Chondrocyte (in vitro differentiated cells): ENCODE data around the gene FRMD4A. TPM values are rescaled to one million over a fixed set of nuclear protein-coding genes. Genes with fewer than 3 reads are reported as not detected.

ENCODE experiments used
- DNase-seq: peaks from one replicate; pipeline ENCODE4 v3.0.0; 2021; ENCODE audit warnings: mixed read lengths, low spot score
- H3K27ac Mint-ChIP-seq: one replicate; pipeline ENCODE4 v1.8.0; 2021; ENCODE audit warnings: mild to moderate bottlenecking, moderate library complexity, mixed read lengths; ENCODE audit not compliant: unreplicated experiment
- H3K27me3 Mint-ChIP-seq: 2 replicates; pipeline ENCODE4 v1.8.0; 2021; ENCODE audit warnings: low read depth, mixed read lengths
- H3K36me3 Mint-ChIP-seq: 2 replicates; pipeline ENCODE4 v1.8.0; 2021; ENCODE audit warnings: low read depth, mixed read lengths
- H3K4me1 Mint-ChIP-seq: 2 replicates; pipeline ENCODE4 v1.8.0; 2021; ENCODE audit warnings: low read depth, mild to moderate bottlenecking, mixed read lengths
- H3K4me3 Mint-ChIP-seq: one replicate; pipeline ENCODE4 v1.8.0; 2021; ENCODE audit warnings: mild to moderate bottlenecking, moderate library complexity, mixed read lengths; ENCODE audit not compliant: unreplicated experiment
- H3K9me3 Mint-ChIP-seq: 2 replicates; pipeline ENCODE4 v1.8.0; 2021; ENCODE audit warnings: low read depth, mixed read lengths
- total RNA-seq: library from RNA; stranded (reverse); gene quantifications from 3 replicates; pipeline ENCODE4 v1.2.1, GENCODE V29; 2021
- TF ChIP-seq, protein P1 (sequence below): fragments of 200-600 bp; sonication (generic); IDR thresholded peaks from 2 replicates; pipeline ENCODE4 v1.5.0; 2021; ENCODE audit warnings: antibody characterized with exemption, mild to moderate bottlenecking, moderate library complexity

Gene FRMD4A
- total RNA-seq, 1 donor from 2014 or later, result 129 TPM

DNA sequence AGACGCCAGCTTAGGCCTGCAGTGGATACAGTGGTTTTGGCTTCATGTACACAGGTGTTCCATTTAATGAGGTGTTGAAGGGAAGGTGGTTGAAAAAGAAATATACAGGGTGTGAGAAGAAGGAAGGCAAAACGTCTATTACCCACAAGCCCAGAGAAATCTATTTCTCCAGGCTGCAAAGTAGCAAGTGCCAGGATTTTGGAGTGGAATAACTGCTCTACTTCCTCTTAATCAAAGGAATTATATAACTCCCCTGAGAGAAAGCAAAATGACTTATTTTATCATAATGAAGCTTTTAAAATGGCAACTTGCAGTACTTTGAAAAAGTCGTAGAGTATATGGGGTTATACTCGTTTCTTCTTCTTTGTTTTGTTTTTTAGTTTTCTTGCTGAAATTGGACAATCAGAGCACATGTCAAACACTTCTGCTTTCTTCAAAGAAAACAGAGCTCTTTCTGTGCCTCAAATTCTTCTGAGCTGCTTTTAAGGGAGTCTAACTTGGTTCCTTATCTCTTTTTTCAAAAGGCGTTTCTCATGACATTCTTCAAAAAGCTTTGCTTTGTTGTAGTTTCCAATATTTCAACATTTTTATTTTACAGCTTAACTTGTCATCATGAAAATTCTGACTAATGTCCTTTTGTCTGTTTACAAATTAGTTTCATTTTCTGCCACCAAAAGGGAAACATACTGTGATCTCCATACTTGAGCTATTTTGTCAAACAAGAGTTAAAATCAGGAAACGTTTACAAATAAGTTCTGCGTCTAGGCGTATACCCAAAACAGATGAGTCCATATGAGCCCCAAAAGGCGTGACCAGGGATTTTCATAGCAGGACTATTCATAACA is 289.7 kb downstream of the FRMD4A start:
- H3K27ac Mint-ChIP-seq, result peak overlapping the region; percentile 46
- TF ChIP-seq, protein P1, sequence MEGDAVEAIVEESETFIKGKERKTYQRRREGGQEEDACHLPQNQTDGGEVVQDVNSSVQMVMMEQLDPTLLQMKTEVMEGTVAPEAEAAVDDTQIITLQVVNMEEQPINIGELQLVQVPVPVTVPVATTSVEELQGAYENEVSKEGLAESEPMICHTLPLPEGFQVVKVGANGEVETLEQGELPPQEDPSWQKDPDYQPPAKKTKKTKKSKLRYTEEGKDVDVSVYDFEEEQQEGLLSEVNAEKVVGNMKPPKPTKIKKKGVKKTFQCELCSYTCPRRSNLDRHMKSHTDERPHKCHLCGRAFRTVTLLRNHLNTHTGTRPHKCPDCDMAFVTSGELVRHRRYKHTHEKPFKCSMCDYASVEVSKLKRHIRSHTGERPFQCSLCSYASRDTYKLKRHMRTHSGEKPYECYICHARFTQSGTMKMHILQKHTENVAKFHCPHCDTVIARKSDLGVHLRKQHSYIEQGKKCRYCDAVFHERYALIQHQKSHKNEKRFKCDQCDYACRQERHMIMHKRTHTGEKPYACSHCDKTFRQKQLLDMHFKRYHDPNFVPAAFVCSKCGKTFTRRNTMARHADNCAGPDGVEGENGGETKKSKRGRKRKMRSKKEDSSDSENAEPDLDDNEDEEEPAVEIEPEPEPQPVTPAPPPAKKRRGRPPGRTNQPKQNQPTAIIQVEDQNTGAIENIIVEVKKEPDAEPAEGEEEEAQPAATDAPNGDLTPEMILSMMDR, result no peak
- no peak for DNase-seq
- no peaks in the 10 kb centered on the region for H3K27me3 Mint-ChIP-seq
- H3K4me1 Mint-ChIP-seq, result peaks cover 30% of the 10 kb centered on the region
- H3K9me3 Mint-ChIP-seq, result no peaks in the 10 kb centered on the region
- no peak overlapping the region for H3K4me3 Mint-ChIP-seq
- no peaks in the 10 kb centered on the region for H3K36me3 Mint-ChIP-seq

DNA sequence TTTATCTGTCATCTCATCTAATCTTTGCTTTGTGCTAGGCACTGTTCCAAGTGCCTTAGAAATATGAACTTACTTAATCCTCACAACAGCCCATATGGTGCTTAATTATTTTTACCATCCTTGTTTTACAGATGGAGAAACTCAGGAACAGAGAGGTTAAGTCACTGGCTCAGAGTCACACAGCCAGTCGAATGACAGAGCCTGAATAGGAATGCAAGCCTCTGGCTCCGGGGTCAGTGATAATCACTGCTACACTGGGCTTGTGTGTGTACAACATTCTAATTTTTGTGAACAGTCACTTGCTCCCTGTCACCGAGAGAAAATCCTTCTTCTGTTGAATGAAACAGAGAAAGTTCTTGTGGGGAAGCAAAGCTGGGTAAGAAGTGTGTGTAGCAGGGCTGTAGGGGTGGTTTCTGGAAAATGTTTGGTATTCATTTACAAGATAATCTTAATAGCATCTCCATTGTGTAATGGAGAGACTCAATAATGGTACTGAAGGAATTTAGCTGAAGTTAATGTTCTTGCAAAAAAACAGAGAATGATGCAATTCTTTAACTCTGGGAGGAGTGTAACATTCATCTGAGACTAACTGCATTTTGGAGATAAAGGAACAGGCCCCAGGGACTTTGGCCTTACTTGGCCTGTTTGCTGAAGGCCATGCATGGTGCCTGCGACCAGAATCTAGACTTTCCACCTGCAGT is 290.6 kb downstream of the FRMD4A start:
- Mint-ChIP-seq H3K4me3 (no peak overlapping the region), H3K9me3 (no peaks in the 10 kb centered on the region), H3K27me3 (no peaks in the 10 kb centered on the region), H3K4me1 (peaks cover 34% of the 10 kb centered on the region), H3K36me3 (no peaks in the 10 kb centered on the region), H3K27ac (peak overlapping the region; percentile 46)
- TF ChIP-seq, protein P1, result no peak
- DNase-seq, result no peak

DNA sequence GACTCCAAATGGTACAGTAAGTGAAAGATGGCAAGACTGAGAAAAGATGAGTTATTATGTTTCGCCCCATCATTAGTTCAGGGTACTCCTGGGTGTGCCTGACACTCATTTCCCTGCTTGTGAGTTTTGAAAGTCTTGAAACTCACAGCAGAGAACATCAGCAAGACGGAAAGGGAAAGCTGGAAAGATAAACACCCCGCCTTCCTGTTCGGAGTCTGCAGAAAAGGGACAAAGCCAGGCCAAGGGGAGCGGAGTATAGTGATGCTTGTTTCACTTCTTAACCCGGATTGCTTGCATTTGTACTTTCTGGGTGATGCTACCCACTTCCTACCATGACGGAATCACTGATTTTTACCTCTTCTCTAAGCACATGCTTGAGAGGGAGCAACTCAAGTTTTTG is 294.5 kb downstream of the FRMD4A start:
- Mint-ChIP-seq H3K27ac (no peak overlapping the region), H3K4me1 (peaks cover 23% of the 10 kb centered on the region), H3K27me3 (no peaks in the 10 kb centered on the region), H3K4me3 (no peak overlapping the region), H3K36me3 (no peaks in the 10 kb centered on the region), H3K9me3 (no peaks in the 10 kb centered on the region)
- TF ChIP-seq, protein P1, result no peak
- DNase-seq, result no peak

DNA sequence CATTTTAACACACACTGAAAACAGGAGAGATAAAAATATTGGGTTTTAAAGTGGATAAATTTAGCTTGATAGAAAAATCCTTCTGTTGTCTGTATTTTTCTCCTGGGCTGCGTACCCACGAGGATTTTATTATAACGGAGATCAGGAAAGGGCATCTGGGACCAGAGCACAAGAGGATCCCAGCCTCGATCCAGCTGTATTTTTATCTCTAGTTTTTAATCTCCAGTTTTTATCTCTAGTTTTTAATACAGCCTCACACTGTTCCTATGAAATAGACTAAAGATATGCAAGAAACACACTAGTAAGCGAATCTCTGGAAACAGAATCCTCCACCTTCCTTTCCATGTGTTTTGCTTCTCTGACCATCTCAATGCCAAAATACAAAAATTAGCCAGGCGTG is 295.2 kb downstream of the FRMD4A start:
- H3K4me3 Mint-ChIP-seq, result no peak overlapping the region
- no peak overlapping the region for H3K27ac Mint-ChIP-seq
- H3K27me3 Mint-ChIP-seq, result no peaks in the 10 kb centered on the region
- H3K36me3 Mint-ChIP-seq, result no peaks in the 10 kb centered on the region
- H3K9me3 Mint-ChIP-seq, result no peaks in the 10 kb centered on the region
- no peak for DNase-seq
- peaks cover 16% of the 10 kb centered on the region for H3K4me1 Mint-ChIP-seq
- TF ChIP-seq, protein P1, result no peak

DNA sequence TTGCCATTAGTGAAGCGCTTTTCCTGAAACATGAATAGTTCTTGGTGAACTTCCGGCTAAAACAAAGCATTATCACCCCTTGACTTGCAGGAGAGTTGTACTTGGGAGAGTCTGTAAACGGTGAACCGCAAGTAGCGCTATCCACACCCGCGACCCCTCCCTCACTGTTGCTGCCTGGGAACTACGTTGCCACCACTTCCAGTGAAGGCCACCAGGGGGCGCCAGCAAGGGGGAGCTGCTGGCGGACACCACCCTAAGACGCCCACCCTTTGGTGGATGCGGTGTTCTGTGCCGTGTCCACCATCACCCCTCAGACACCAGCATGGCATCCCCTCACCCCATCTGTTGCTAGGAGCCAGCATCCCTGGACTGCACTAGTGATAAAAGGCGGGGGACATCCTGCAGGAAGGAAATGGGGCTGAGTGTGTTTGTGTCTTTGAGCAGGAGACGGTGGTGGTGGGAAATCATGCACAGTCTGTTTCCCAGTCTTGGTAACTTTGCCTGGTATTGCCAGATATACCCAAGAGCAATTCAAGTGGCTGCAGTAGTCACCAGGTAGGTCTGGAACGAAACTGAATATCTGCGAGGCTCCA is 298.2 kb downstream of the FRMD4A start:
- Mint-ChIP-seq H3K27ac (no peak overlapping the region), H3K4me1 (peaks cover 8% of the 10 kb centered on the region), H3K4me3 (no peak overlapping the region), H3K27me3 (no peaks in the 10 kb centered on the region), H3K36me3 (no peaks in the 10 kb centered on the region), H3K9me3 (no peaks in the 10 kb centered on the region)
- DNase-seq, result no peak
- TF ChIP-seq, protein P1, result peak; percentile 80
